Ectodermal cell (in vitro differentiated cells): ENCODE measurements around the gene ZKSCAN5.
"Not testable (repeated sequence)": the region's sequence is repeated elsewhere in the genome, so short reads cannot be mapped to it uniquely, and the experiment has no call there.

ENCODE experiments used
- H3K27ac ChIP-seq: 2 replicates; pipeline ENCODE4 v1.7.0; 2013; ENCODE audit warnings: mild to moderate bottlenecking, low read depth, low read length; ENCODE audit not compliant: insufficient read depth, poor library complexity, severe bottlenecking
- H3K27me3 ChIP-seq: 2 replicates; pipeline ENCODE4 v1.7.0; 2013; ENCODE audit warnings: mild to moderate bottlenecking, low read length; ENCODE audit not compliant: insufficient read depth, control insufficient read depth, poor library complexity, severe bottlenecking
- H3K36me3 ChIP-seq: one replicate; pipeline ENCODE4 v1.7.0; 2013; ENCODE audit warnings: low read length; ENCODE audit not compliant: control insufficient read depth, insufficient read depth
- H3K4me1 ChIP-seq: one replicate; pipeline ENCODE4 v1.7.0; 2013; ENCODE audit warnings: low read length; ENCODE audit not compliant: control insufficient read depth, insufficient read depth
- H3K4me3 ChIP-seq: 2 replicates; pipeline ENCODE4 v1.7.0; 2013; ENCODE audit warnings: low read depth, low read length, control low read depth; ENCODE audit not compliant: insufficient read depth
- H3K9me3 ChIP-seq: 2 replicates; pipeline ENCODE4 v1.7.0; 2013; ENCODE audit warnings: mild to moderate bottlenecking, low read length, moderate library complexity; ENCODE audit not compliant: control insufficient read depth
- WGBS, 2 experiments: methylation state at CpG; one replicate each; pipeline ENCODE4 v1.1.7; 2013; ENCODE audit warnings: missing lambda C conversion rate in 2 of 2; 5-methylcytosine and 5-hydroxymethylcytosine counted together

The ZKSCAN5 gene

GRCh38 chr7:99579956-99580777 is 75.7 kb downstream of the ZKSCAN5 start:
- 9% methylated on average over 54 of the region's 54 CpGs for WGBS, 2 experiments
- Histone ChIP-seq H3K4me1 (no peaks in the 10 kb centered on the region), H3K36me3 (no peaks in the 10 kb centered on the region), H3K27me3 (no peaks in the 10 kb centered on the region), H3K27ac (no peak overlapping the region), H3K4me3 (peak overlapping the region; percentile 39), H3K9me3 (no peaks in the 10 kb centered on the region)

DNA sequence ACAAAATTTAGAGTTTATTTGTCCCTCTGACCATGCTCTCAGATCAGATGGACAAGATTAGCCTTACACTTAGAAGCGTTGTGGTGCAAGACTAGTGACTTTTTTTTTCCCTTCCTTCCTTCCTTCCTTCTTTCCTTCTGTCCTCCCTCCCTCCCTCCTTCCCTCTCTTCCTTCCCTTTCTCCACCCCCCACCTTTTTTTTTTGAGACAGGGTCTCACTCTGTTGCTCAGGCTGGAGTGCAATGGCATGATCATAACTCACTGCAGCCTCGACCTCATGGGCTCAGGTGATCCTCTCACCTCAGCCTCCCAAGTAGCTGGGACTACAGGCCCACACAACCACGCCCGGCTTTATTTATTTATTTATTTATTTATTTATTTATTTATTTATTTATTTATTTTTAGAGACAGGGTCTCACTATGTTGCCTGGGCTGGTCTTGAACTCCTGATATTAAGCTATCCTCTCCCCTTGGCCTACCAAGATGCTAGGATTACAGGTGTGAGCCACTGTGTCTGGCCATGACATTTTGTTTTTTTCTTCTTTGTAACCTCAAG is 76.4 kb downstream of the ZKSCAN5 start:
- H3K27ac ChIP-seq, H3K27me3 ChIP-seq, H3K36me3 ChIP-seq, H3K9me3 ChIP-seq, H3K4me1 ChIP-seq: not testable (repeated sequence)
- WGBS, 2 experiments, result 40 to 45% methylated on average over 2 of the region's 4 CpGs
- peak overlapping the region; percentile 39 for H3K4me3 ChIP-seq
